PC-3 (cell line): Measurements from ENCODE around the gene LRRFIP1. TPM values are rescaled to one million over a fixed set of nuclear protein-coding genes. Genes with fewer than 3 reads are reported as not detected.

ENCODE experiments used
- ATAC-seq: fragments of 200-7000 bp; cut with Tn5 transposase; 2 replicates; pipeline ENCODE4 v1.9.1; 2020; ENCODE audit warnings: mild to moderate bottlenecking, moderate library complexity
- BruUV-seq: library from RNA; stranded (reverse); fragments of 400-500 nt; replicated peaks from 2 replicates; lab custom pipeline; 2021; lab: Mats Ljungman, UMichigan
- CTCF ChIA-PET: fragments of 300-600 bp; sonication (Branson Sonifier 250); formaldehyde crosslinking; loops from one replicate; lab custom pipeline; 2022; ENCODE audit warnings: antibody characterized with exemption; lab: Charles Lee
- POLR2A ChIA-PET: fragments of 300-600 bp; sonication (Branson Sonifier 250); formaldehyde crosslinking; loops from one replicate; lab custom pipeline; 2022; ENCODE audit warnings: antibody characterized with exemption; ENCODE audit not compliant: unreplicated experiment; lab: Charles Lee
- DNase-seq: peaks from one replicate; pipeline ENCODE4 v3.0.0-alpha.2; 2015
- H2AFZ ChIP-seq: fragments of 300-600 bp; sonication (generic); 2 replicates; pipeline ENCODE4 v1.6.0; 2016; ENCODE audit warnings: antibody characterized with exemption, low read length
- H3F3A ChIP-seq: fragments of 300-600 bp; sonication (generic); one replicate; pipeline ENCODE4 v1.6.0; 2017; ENCODE audit warnings: antibody characterized with exemption, low read length, control low read depth, mild to moderate bottlenecking; ENCODE audit not compliant: unreplicated experiment
- H3K27ac ChIP-seq: fragments of 300-600 bp; sonication (generic); 2 replicates; pipeline ENCODE4 v1.5.1; 2016; ENCODE audit warnings: mild to moderate bottlenecking, low read length
- H3K27me3 ChIP-seq: fragments of 300-600 bp; sonication (generic); 2 replicates; pipeline ENCODE4 v1.6.1; 2016; ENCODE audit warnings: low read length, mixed read lengths
- H3K36me3 ChIP-seq: fragments of 300-600 bp; sonication (generic); 2 replicates; pipeline ENCODE4 v1.6.1; 2016; ENCODE audit warnings: low read depth, mixed run types, low read length, mixed read lengths
- H3K4me1 ChIP-seq: fragments of 300-600 bp; sonication (generic); 2 replicates; pipeline ENCODE4 v1.5.1; 2016; ENCODE audit warnings: low read length; ENCODE audit not compliant: insufficient read depth
- H3K4me2 ChIP-seq: fragments of 300-600 bp; sonication (generic); 2 replicates; pipeline ENCODE4 v1.6.0; 2016; ENCODE audit warnings: low read length
- H3K4me3 ChIP-seq: fragments of 300-600 bp; sonication (generic); 2 replicates; pipeline ENCODE4 v1.5.1; 2016; ENCODE audit warnings: mild to moderate bottlenecking, low read length, mixed read lengths
- H3K79me2 ChIP-seq: fragments of 300-600 bp; sonication (generic); 2 replicates; pipeline ENCODE4 v1.6.1; 2017; ENCODE audit warnings: low read length, mixed read lengths
- H3K9ac ChIP-seq: fragments of 300-600 bp; sonication (generic); 2 replicates; pipeline ENCODE4 v1.6.0; 2016; ENCODE audit warnings: mild to moderate bottlenecking, low read length
- H3K9me2 ChIP-seq: fragments of 300-600 bp; sonication (generic); replicated peaks from 2 replicates; pipeline ENCODE4 v1.6.1; 2016; ENCODE audit warnings: mixed run types, low read length, mixed read lengths
- H3K9me3 ChIP-seq: fragments of 300-600 bp; sonication (generic); 2 replicates; pipeline ENCODE4 v1.6.1; 2016; ENCODE audit warnings: low read length, mixed read lengths
- H4K20me1 ChIP-seq: fragments of 300-600 bp; sonication (generic); 2 replicates; pipeline ENCODE4 v1.6.1; 2016; ENCODE audit warnings: low read length, mixed read lengths
- CTCF ChIP-seq: fragments of 300-600 bp; sonication (generic); conservative IDR thresholded peaks from 2 replicates; pipeline ENCODE4 v1.5.1; 2017; ENCODE audit warnings: antibody characterized with exemption, low read depth, mild to moderate bottlenecking, low read length
- EZH2 ChIP-seq: fragments of 300-600 bp; sonication (generic); IDR thresholded peaks from one replicate; pipeline ENCODE4 v1.6.1; 2017; ENCODE audit warnings: antibody characterized with exemption, mild to moderate bottlenecking, low read length; ENCODE audit not compliant: unreplicated experiment
- EZH2phosphoT487 ChIP-seq: fragments of 300-600 bp; sonication (generic); IDR thresholded peaks from 2 replicates; pipeline ENCODE4 v1.6.1; 2018; ENCODE audit warnings: mild to moderate bottlenecking, antibody characterized with exemption, low read length, borderline replicate concordance
- intact Hi-C: fragments of 100-400 bp; cut with micrococcal nuclease; formaldehyde crosslinking; loops from 2 replicates; pipeline ENCODE4 v1.9.0; 2023
- total RNA-seq: library from RNA; depleted of rRNA; stranded (reverse); fragments of >200 nt; gene quantifications from 2 replicates; pipeline ENCODE4 v1.2.3, GENCODE V29; 2014

Gene LRRFIP1
- total RNA-seq, 1 experiment from 2014 or later, result 87.8 TPM

- no peak for TF ChIP-seq EZH2
- no peak for TF ChIP-seq CTCF
- no peak for TF ChIP-seq EZH2phosphoT487
- Histone ChIP-seq H3K4me2 (no peak overlapping the region), H3F3A (no peaks in the 10 kb centered on the region), H2AFZ (no peak overlapping the region), H3K9ac (no peak overlapping the region), H3K27ac (no peak overlapping the region), H3K4me3 (no peak overlapping the region), H3K9me3 (no peaks in the 10 kb centered on the region), H3K9me2 (no peaks in the 10 kb centered on the region), H3K36me3 (no peaks in the 10 kb centered on the region), H4K20me1 (no peaks in the 10 kb centered on the region), H3K27me3 (no peaks in the 10 kb centered on the region), H3K4me1 (no peaks in the 10 kb centered on the region), H3K79me2 (no peaks in the 10 kb centered on the region)
- ATAC-seq (no peak), DNase-seq (no peak)
- BruUV-seq, result no TSS peak
- ChIA-PET POLR2A (no interaction called here), CTCF (no interaction called here)
- intact Hi-C loops, result no loop called here
These were observed 169.9 kb downstream of the LRRFIP1 start for GRCh38 chr2:237797253-237797652.

GRCh38 chr2:237798236-237799059, 171.1 kb downstream of the LRRFIP1 start, which contains the start of gene RBM44:
TSS of gene RBM44 (plus strand) at chr2:237798779. CDS start at chr2:237813610, 14,831 bp downstream.
- Histone ChIP-seq H3K36me3 (no peaks in the 10 kb centered on the region), H3F3A (no peaks in the 10 kb centered on the region), H3K27me3 (no peaks in the 10 kb centered on the region), H3K4me2 (no peak within 1 kb of the TSS), H3K4me3 (no peak within 1 kb of the TSS), H3K9me2 (no peaks in the 10 kb centered on the region), H3K9me3 (no peaks in the 10 kb centered on the region), H3K9ac (no peak within 1 kb of the TSS), H3K79me2 (no peaks in the 10 kb centered on the region), H3K27ac (no peak within 1 kb of the TSS), H3K4me1 (no peaks in the 10 kb centered on the region), H4K20me1 (no peaks in the 10 kb centered on the region), H2AFZ (no peak within 1 kb of the TSS)
- ATAC-seq (no peak), DNase-seq (no peak)
- no TSS peak for BruUV-seq
- intact Hi-C loops, result no loop called here
- TF ChIP-seq EZH2, result no peak
- TF ChIP-seq EZH2phosphoT487, result no peak
- TF ChIP-seq CTCF, result no peak
- ChIA-PET POLR2A (no interaction called here), CTCF (no interaction called here)

- ChIA-PET CTCF (no interaction called here), POLR2A (no interaction called here)
- DNase-seq (no peak), ATAC-seq (no peak)
- Histone ChIP-seq H2AFZ (no peak overlapping the region), H3K36me3 (no peaks in the 10 kb centered on the region), H3K4me1 (no peaks in the 10 kb centered on the region), H3K27me3 (no peaks in the 10 kb centered on the region), H3K9me2 (no peaks in the 10 kb centered on the region), H3K4me2 (no peak overlapping the region), H3K79me2 (no peaks in the 10 kb centered on the region), H3K9me3 (no peaks in the 10 kb centered on the region), H3F3A (no peaks in the 10 kb centered on the region), H3K27ac (no peak overlapping the region), H3K4me3 (no peak overlapping the region), H4K20me1 (no peaks in the 10 kb centered on the region), H3K9ac (no peak overlapping the region)
- intact Hi-C loops, result no loop called here
- TF ChIP-seq CTCF, result no peak
- TF ChIP-seq EZH2, result no peak
- TF ChIP-seq EZH2phosphoT487, result no peak
- BruUV-seq, result no TSS peak
These were observed 171.7 kb downstream of the LRRFIP1 start for GRCh38 chr2:237799060-237799428.
